HG03565 (cell line): ENCODE data around the gene CSPG4.
A peak's percentile ranks its signal among the peaks of the same experiment; 100 is the strongest.
"Not testable (repeated sequence)": the region's sequence is repeated elsewhere in the genome, so short reads cannot be mapped to it uniquely, and the experiment has no call there.

ENCODE experiments used
- ATAC-seq: cut with Tn5 transposase; IDR thresholded peaks from one replicate; pipeline ENCODE4 v1.9.1; 2021; ENCODE audit warnings: mild to moderate bottlenecking, moderate library complexity; ENCODE audit not compliant: unreplicated experiment

The CSPG4 gene

GRCh38 chr15:75712668-75713337 lies at the start of gene CSPG4:
Gene CSPG4 (minus strand): TSS chr15:75712848. CDS start chr15:75712755, 93 bp downstream.
- no peak for ATAC-seq

GRCh38 chr15:75762357-75762718 lies 49.7 kb upstream of the CSPG4 start:
- ATAC-seq = not testable (repeated sequence)

DNA sequence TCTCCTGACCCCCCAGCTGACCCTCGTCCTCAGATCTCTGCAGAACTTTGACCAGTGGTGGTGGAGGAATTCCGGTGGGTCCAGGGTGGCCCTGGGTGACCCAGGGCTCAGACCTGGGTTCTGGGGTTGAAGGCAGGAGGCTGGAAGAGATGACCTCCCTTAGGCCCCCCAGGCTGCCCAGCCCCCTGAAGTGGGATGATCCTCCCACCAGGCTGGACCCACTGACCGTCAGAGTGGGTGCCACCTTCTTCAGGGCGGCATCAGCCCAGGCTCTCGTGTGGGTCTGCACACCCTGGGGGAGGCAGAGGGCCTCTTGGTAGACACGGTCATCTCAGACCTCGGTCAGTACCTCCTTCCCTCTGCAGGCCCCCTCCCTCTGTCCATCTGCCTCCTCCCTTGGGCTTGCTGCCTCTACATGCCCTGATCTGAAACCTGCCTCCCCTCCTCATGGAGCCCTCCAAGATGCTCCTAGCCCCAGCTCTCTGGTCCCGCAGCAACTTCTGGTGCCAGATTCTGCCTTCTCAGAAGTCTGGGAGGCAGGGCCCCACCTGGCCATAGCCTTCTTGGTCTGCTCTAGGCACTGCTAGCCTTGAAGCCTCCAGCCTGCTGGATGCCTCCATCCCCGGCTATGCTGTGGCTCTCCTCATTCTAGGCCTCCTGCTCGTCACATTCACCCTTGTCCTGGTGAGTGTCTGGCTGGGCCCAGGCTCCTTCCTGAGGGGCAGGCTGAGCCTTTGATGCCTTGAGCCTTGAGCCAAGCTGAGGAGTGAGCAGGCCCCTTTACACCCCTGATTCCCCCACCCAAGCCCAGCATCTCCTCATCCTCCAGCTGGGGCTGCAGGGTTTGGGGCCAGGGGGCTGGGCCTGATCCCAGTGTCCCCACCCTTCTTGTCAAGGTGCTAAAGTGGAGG lies 49.1 kb upstream of the CSPG4 start:
- no peak for ATAC-seq

DNA sequence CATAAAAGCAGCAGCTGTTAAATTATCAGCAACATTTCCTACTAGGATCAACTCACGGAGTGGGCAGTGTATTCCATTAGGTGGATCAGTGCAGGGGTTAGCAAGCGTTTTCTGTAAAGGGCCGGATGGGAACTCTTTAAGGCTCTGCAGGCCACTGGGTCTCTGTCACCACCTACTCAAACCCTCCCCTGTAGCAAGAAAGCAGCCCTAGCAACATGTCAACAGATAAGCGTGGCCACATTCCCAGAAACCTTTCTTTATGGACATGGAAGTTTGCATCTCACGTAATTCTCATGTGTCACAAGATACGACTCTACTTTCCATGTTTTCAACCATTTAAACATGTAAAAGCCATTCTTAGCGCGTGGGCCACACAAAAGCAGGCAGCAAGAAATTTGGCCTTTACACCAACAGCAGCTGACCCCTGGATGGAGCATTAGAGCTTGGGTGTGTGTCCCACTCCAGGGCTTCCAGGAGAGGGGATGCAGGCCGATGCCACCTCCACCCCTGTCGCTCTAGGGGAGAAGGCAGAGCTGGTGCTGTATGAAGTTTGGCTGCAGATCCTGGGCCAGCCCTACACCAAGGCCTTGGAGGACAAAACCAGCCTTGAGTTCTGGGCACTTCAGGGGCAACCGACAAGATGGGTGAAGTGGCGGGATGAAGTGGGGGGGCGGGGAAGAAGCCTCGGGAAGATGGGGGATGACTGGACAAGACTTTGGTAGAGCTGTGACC lies 48.2 kb upstream of the CSPG4 start:
- ATAC-seq = no peak

GRCh38 chr15:75760131-75760520 lies 47.5 kb upstream of the CSPG4 start:
- ATAC-seq = not testable (repeated sequence)

- ATAC-seq = no peak
Observed at GRCh38 chr15:75759416-75760130, 46.9 kb upstream of the CSPG4 start.

- ATAC-seq = peak; percentile 54
Observed at GRCh38 chr15:75758071-75758872, 45.6 kb upstream of the CSPG4 start.

- not testable (repeated sequence) for ATAC-seq
Observed at GRCh38 chr15:75754871-75755270, 42.2 kb upstream of the CSPG4 start.

DNA sequence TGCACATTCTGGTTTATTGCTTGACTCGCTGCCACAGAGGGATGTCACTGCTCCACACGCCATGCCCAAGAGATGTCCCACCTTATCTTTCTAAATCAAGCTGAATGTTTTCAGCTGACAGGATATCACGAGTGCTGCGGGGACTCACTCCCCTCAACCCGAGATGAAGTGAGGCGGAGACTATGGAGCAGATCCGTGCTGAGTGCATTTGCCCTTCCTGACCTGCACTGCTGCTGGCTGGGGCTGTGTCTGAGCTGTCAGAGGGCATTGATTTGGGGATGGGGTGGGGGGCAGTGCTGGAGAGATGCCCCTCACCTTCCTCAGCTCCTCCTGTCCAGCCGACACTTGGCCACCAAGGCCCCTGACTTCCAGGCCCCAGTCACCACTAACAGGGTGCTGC lies 40.5 kb upstream of the CSPG4 start:
- no peak for ATAC-seq

DNA sequence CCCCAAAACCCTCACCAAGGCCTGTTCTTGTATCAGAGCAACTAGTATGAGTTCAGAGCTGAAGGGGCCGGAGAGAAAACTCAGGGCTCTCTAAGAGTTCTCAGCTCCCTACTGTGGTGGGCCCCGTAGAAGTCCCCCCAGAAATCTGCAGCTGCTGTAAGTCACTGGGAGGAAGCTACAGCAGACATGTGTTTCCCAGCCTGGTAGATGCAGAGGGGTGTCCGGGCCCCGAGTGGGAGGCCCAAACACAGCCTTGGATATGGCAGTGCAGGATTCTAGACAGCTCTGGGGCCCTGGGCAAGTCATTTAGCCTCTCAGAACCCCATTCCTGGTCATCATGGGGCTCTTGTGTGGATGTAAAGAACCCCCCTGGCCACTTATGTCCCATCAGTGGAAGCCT lies 39.2 kb upstream of the CSPG4 start:
- no peak for ATAC-seq

DNA sequence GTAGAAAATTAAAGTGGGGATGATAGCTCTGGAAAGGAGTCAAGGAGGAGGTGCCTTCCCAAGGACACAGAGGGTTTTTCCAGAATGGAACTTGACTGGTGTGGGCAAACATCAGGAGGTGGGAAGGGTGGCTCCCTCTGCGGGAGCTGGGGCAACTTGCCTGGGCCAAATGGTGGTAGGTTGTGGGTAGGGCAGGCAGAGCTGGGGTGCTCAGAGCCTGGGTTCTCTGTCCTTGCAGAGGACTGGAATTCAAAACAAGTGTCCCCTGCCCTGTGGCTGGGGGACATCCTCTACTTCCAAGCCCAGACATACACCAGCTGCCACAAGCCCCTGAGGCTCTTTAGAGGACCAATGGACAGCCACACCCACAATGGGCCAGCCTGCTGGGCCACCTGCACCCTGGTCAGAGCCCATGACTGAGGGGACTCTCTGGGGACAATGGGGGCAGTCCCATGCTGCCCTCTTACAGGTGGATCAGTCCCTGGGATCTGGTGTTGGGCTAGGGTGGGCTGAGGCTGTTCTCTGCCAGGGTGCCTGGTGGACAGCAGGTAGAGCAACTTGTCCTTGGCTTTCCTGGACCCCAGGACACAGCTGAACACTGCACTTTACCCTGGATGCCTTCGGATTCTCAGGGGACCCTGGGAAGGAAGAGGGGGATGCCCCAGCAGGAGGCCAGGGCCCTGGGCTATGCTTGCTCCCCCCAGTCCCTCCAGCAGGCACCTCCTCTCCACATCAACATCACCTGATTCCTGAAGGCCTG lies 38.6 kb upstream of the CSPG4 start:
- no peak for ATAC-seq

GRCh38 chr15:75750261-75751050 lies 37.8 kb upstream of the CSPG4 start:
- no peak for ATAC-seq

DNA sequence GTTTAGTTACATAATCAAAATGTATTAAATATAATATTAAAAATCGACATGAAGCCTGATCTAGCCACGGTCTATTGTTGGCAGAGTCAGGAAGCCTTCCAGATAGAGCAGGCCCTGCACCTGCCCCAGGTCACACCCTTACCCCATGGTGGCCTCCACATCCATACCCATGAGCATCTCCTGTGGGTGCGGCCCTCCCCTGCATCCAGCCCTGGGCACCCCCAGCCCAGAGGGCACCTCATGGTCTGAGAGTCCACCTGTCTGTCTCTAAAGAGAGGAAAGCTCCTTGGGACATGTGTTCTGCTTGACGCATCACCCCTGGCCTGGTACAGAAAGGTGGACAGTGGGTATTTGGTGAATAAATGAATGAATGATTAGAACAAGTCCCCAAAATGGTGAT lies 37.2 kb upstream of the CSPG4 start:
- no peak for ATAC-seq

- ATAC-seq = not testable (repeated sequence)
Observed at GRCh38 chr15:75748882-75749281, 36.2 kb upstream of the CSPG4 start.

GRCh38 chr15:75747121-75747520 lies 34.5 kb upstream of the CSPG4 start:
- ATAC-seq = not testable (repeated sequence)

GRCh38 chr15:75745305-75745704 lies 32.7 kb upstream of the CSPG4 start:
- ATAC-seq = no peak

- ATAC-seq = not testable (repeated sequence)
Observed at GRCh38 chr15:75742346-75742745, 29.7 kb upstream of the CSPG4 start.

DNA sequence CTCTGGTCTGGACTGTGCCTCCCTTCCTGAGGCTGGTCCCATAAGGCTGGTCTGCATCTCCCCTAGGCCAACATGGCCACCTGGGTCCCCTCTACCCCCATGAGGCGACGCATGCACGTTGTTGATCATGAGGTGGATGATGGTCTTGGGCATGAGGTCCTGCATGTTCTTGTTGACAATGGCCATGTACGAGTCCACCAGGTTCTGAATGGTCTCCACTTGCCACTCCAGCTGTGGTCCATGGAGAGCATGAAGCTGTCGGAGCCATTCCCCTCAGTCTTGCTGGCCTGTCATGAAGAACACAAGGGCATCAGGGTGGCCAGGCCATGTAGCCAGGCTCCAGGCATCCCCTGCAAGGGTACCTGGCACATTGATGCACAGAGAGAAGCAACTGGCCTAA lies 27.1 kb upstream of the CSPG4 start:
- no peak for ATAC-seq
